Left lung (tissue), 10 donors: ENCODE results near the gene CMIP. TPM values are rescaled to one million over a fixed set of nuclear protein-coding genes. Genes with fewer than 3 reads are reported as not detected.

Experiments used
- ATAC-seq: fragments of 200-7000 bp; cut with Tn5 transposase; one replicate; pipeline ENCODE4 v1.9.1; 2020; ENCODE audit warnings: moderate library complexity
- DNase-seq, 4 donors: peaks; one replicate each; pipeline ENCODE4 v3.0.0-alpha.2; 2013 to 2020
- H3K27ac ChIP-seq, 2 donors: fragments of 200-600 bp; sonication (generic) in 1 of 2; one replicate each; pipeline versions ENCODE4 v1.5.0 to v1.8.0; 2020 to 2021
- H3K27me3 ChIP-seq, 2 donors: fragments of 200-600 bp; sonication (generic) in 1 of 2; one replicate each; pipeline versions ENCODE4 v1.5.0 to v1.8.0; 2020 to 2021
- H3K36me3 ChIP-seq, 2 donors: fragments of 200-600 bp; sonication (generic) in 1 of 2; one replicate each; pipeline versions ENCODE4 v1.5.0 to v1.8.0; 2020 to 2021
- H3K4me1 ChIP-seq, 2 donors: fragments of 200-600 bp; one replicate each; pipeline ENCODE4 v1.8.0; 2021
- H3K4me3 ChIP-seq, 2 donors: fragments of 200-600 bp; sonication (generic) in 1 of 2; one replicate each; pipeline versions ENCODE4 v1.5.0 to v1.8.0; 2020 to 2021; ENCODE audit warnings: mild to moderate bottlenecking in 1 of 2
- H3K9me3 ChIP-seq, 2 donors: fragments of 200-600 bp; sonication (generic) in 1 of 2; one replicate each; pipeline versions ENCODE4 v1.5.0 to v1.8.0; 2020 to 2021
- CTCF ChIP-seq, 2 donors: fragments of 200-600 bp; sonication (generic) in 1 of 2; IDR thresholded peaks; one replicate each; pipeline versions ENCODE4 v1.5.0 to v1.8.0; 2021; ENCODE audit warnings: antibody characterized with exemption in 2 of 2
- intact Hi-C, 2 donors: fragments of 100-400 bp; cut with DNase I; formaldehyde crosslinking; loops; one replicate each; pipeline versions ENCODE4 v1.11.2 to v1.14.2; 2022
- polyA plus RNA-seq, 6 donors: library from polyadenylated mRNA; unstranded; fragments of 120-200 nt; gene quantifications; one replicate each; pipeline ENCODE4 v1.2.1, GENCODE V29; 2013; ENCODE audit not compliant: insufficient read length in 6 of 6
- total RNA-seq, 2 donors: library from RNA; stranded (reverse); fragmentation: NEBNext Ultra II Directional; extraction: Animal tissue kit (Norgen Biotek cat#: 25700); gene quantifications; one replicate each; pipeline ENCODE4 v1.2.1, GENCODE V29; 2021
- donor health status: DM: no; HTN: yes; CAD: no.
- donor health status: DM: no; HTN: no; CAD: no.

The CMIP gene
- total and polyA plus RNA-seq, 8 donors = 35.3 to 55.8 (median 40.4) TPM

GRCh38 chr16:81450783-81451491, 6.3 kb downstream of the CMIP start:
- no peaks in the 10 kb centered on the region for H3K27me3 ChIP-seq
- H3K9me3 ChIP-seq = no peaks in the 10 kb centered on the region
- no peak overlapping the region for H3K4me3 ChIP-seq
- H3K4me1 ChIP-seq = peaks cover 23 to 88% of the 10 kb centered on the region in 2 donors
- peak overlapping the region in 1 of 2 donors; percentile 66 for H3K27ac ChIP-seq
- intact Hi-C loops = no loop called here
- DNase-seq (no peak), ATAC-seq (no peak)
- H3K36me3 ChIP-seq = no peaks in the 10 kb centered on the region
- TF ChIP-seq CTCF (IDR thresholded peaks at IDR 0.05) = no peak

- H3K27ac ChIP-seq = peak overlapping the region; percentile 44 to 66
- no peaks in the 10 kb centered on the region for H3K27me3 ChIP-seq
- no peak overlapping the region for H3K4me3 ChIP-seq
- intact Hi-C loops = no loop called here
- ATAC-seq (peak; percentile 34), DNase-seq (peak in 1 of 4 donors; percentile 80)
- no peak for TF ChIP-seq CTCF (IDR thresholded peaks at IDR 0.05)
- H3K4me1 ChIP-seq = peaks cover 17 to 90% of the 10 kb centered on the region in 2 donors
- H3K9me3 ChIP-seq = no peaks in the 10 kb centered on the region
- H3K36me3 ChIP-seq = peaks cover 0 to 9% of the 10 kb centered on the region in 2 donors
Measured at GRCh38 chr16:81451753-81452680, 7.4 kb downstream of the CMIP start.

GRCh38 chr16:81453091-81453728, 8.6 kb downstream of the CMIP start:
- no peak overlapping the region for H3K4me3 ChIP-seq
- intact Hi-C loops = no loop called here
- no peaks in the 10 kb centered on the region for H3K9me3 ChIP-seq
- TF ChIP-seq CTCF (IDR thresholded peaks at IDR 0.05) = no peak
- no peaks in the 10 kb centered on the region for H3K27me3 ChIP-seq
- H3K4me1 ChIP-seq = peaks cover 15 to 90% of the 10 kb centered on the region in 2 donors
- DNase-seq (no peak), ATAC-seq (no peak)
- no peak overlapping the region for H3K27ac ChIP-seq
- peaks cover 0 to 10% of the 10 kb centered on the region in 2 donors for H3K36me3 ChIP-seq

- intact Hi-C loops = no loop called here
- ATAC-seq = no peak
Measured at GRCh38 chr16:81454044-81454443, 9.4 kb downstream of the CMIP start.

More at GRCh38 chr16:81454044-81454443, 9.4 kb downstream of the CMIP start:
- Histone ChIP-seq H3K27me3 (no peaks in the 10 kb centered on the region), H3K9me3 (no peaks in the 10 kb centered on the region), H3K4me3 (no peak overlapping the region), H3K36me3 (peaks cover 0 to 10% of the 10 kb centered on the region in 2 donors), H3K27ac (no peak overlapping the region), H3K4me1 (peaks cover 9 to 85% of the 10 kb centered on the region in 2 donors)
- DNase-seq = no peak
- TF ChIP-seq CTCF (IDR thresholded peaks at IDR 0.05) = no peak
